Brain microvascular endothelial cell (primary cell): ENCODE data around the gene TNK1.
A peak's percentile ranks its signal among the peaks of the same experiment; 100 is the strongest.

Experiments
- DNase-seq: peaks from one replicate; pipeline ENCODE4 v3.0.0-alpha.2; 2020
- H3K27ac ChIP-seq: fragments of 250-450 bp; sonication (Bioruptor Pico); 2 replicates; pipeline ENCODE4 v1.5.1; 2020; ENCODE audit warnings: mild to moderate bottlenecking, moderate library complexity
- H3K27me3 ChIP-seq: fragments of 250-450 bp; sonication (Bioruptor Pico); replicated peaks from 2 replicates; pipeline ENCODE4 v1.5.1; 2020; ENCODE audit warnings: mild to moderate bottlenecking
- H3K36me3 ChIP-seq: fragments of 250-450 bp; sonication (Bioruptor Pico); replicated peaks from 2 replicates; pipeline ENCODE4 v1.5.1; 2020; ENCODE audit warnings: mild to moderate bottlenecking
- H3K4me3 ChIP-seq: 2 replicates; pipeline ENCODE4 v1.5.1; 2011; ENCODE audit warnings: low read depth, mild to moderate bottlenecking, control low read depth, low read length, moderate library complexity
- in situ Hi-C: cut with HindIII; loops from 2 replicates; pipeline ENCODE4 v1.10.0; 2017; ENCODE audit warnings: low sequenced_read_pairs, low pct_ligation_motif_present
- TF ChIP-seq, protein P1 (sequence below): IDR thresholded peaks from 2 replicates; pipeline ENCODE4 v1.5.1; 2011; ENCODE audit warnings: low read depth, mild to moderate bottlenecking, moderate library complexity, low read length, control low read depth, inconsistent platforms; ENCODE audit errors: missing control alignments

The TNK1 gene

DNA sequence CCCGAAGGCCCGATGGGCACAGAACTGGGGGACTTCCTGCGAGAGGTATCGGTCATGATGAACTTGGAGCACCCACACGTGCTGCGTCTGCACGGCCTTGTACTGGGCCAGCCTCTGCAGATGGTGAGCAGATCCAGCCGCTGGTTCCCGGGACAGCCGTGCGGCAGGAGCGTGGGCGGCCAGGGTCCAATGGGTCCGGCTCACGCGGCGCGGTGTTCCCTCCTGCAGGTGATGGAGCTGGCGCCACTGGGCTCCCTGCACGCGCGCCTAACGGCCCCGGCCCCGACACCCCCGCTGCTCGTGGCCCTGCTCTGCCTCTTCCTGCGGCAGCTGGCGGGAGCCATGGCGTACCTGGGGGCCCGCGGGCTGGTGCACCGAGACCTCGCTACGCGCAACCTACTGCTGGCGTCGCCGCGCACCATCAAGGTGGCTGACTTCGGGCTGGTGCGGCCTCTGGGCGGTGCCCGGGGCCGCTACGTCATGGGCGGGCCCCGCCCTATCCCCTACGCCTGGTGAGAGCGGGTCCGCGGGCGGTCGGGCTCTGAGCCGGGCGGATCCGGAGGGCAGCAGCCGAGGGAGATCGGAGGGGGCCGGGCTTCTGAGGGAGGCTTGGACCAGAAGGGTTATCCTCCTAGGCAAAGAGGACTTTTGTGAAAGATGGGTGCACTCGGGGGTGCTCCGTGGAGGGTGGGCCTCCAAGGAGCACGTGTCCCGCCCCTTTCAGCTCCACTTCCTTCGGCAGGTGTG lies 3.0 kb downstream of the TNK1 start:
- no peak for DNase-seq
- peaks cover 20% of the 10 kb centered on the region for H3K27me3 ChIP-seq
- TF ChIP-seq, protein P1, sequence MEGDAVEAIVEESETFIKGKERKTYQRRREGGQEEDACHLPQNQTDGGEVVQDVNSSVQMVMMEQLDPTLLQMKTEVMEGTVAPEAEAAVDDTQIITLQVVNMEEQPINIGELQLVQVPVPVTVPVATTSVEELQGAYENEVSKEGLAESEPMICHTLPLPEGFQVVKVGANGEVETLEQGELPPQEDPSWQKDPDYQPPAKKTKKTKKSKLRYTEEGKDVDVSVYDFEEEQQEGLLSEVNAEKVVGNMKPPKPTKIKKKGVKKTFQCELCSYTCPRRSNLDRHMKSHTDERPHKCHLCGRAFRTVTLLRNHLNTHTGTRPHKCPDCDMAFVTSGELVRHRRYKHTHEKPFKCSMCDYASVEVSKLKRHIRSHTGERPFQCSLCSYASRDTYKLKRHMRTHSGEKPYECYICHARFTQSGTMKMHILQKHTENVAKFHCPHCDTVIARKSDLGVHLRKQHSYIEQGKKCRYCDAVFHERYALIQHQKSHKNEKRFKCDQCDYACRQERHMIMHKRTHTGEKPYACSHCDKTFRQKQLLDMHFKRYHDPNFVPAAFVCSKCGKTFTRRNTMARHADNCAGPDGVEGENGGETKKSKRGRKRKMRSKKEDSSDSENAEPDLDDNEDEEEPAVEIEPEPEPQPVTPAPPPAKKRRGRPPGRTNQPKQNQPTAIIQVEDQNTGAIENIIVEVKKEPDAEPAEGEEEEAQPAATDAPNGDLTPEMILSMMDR: no peak
- no peak overlapping the region for H3K27ac ChIP-seq
- in situ Hi-C loops: no loop called here
- H3K4me3 ChIP-seq: peak overlapping the region; percentile 42
- H3K36me3 ChIP-seq: peaks cover 5% of the 10 kb centered on the region

- in situ Hi-C loops: no loop called here
- TF ChIP-seq, protein P1: no peak
- no peak for DNase-seq
- peaks cover 20% of the 10 kb centered on the region for H3K27me3 ChIP-seq
- H3K4me3 ChIP-seq: peak overlapping the region; percentile 42
- peaks cover 11% of the 10 kb centered on the region for H3K36me3 ChIP-seq
- no peak overlapping the region for H3K27ac ChIP-seq
Measured at GRCh38 chr17:7384489-7385081, 3.7 kb downstream of the TNK1 start.

DNA sequence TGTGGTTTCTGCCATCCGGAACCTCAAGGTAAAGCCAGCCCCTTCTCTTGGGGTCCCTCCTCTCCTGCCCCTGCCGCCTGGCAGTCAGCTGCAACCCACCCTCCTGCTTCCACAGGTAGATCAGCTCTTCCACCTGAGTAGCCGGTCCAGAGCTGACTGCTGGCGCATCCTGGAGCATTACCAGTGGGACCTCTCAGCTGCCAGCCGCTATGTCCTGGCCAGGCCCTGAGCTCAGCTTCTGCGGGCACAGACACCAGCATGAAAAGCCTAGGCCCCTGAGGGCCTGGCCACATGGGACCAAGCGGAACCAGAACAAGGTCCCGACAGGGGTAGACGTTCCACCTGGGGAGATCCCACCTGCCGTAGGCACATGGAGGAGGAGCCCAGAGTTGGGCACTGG lies 8.0 kb downstream of the TNK1 start:
- no peak overlapping the region for H3K4me3 ChIP-seq
- no peaks in the 10 kb centered on the region for H3K27me3 ChIP-seq
- in situ Hi-C loops: no loop called here
- TF ChIP-seq, protein P1: no peak
- H3K27ac ChIP-seq: no peak overlapping the region
- H3K36me3 ChIP-seq: peaks cover 43% of the 10 kb centered on the region
- no peak for DNase-seq

GRCh38 chr17:7389924-7390910 lies 9.3 kb downstream of the TNK1 start:
- in situ Hi-C loops: no loop called here
- Histone ChIP-seq H3K36me3 (peaks cover 43% of the 10 kb centered on the region), H3K27ac (no peak overlapping the region), H3K27me3 (no peaks in the 10 kb centered on the region), H3K4me3 (no peak overlapping the region)
- DNase-seq: no peak
- TF ChIP-seq, protein P1: no peak

GRCh38 chr17:7391307-7391706 lies 10.4 kb downstream of the TNK1 start:
- in situ Hi-C loops: no loop called here
- Histone ChIP-seq H3K27ac (no peak overlapping the region), H3K4me3 (no peak overlapping the region), H3K36me3 (peaks cover 43% of the 10 kb centered on the region), H3K27me3 (no peaks in the 10 kb centered on the region)
- DNase-seq: no peak
- TF ChIP-seq, protein P1: no peak
